ENCODE results near the gene SLC38A1.

DNA sequence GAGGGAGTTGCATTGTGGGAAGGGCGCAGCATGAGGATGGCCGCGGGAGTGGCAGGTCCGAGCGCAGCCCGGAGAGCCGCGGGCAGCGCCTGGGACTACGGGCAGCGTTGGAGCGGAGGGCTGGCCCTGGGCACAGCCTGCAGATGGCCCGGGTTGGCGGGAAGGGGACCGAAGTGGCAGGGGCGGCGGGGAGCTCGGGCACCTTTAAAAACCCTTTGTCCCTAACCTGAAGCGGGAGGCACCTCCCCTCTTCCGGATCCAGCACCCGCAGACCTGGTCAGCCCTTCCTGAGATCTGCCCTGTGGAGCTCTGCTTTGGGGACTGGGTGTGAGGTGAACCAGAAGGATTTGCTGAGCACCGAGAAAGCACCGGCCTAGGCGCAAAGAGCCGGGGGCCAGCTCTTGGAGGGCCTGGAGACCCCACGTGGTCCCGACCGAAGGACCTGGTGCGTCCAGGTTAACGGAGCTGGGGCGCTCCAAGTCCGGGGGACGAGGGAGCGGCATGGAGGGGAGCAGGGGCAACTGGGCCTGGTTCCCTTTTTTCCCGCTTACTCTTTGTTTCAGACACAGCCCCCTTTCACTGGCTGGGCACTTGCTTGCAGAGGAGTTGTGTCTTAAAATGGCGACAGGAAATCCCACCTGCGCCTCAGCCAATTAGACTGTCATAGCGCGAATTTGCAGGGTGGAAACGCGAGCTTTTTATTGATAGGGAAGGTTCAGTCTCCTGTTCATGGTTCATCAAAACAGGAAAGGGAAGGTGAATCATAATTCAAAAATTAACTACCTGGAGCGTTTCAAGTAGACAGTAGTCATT, 792 bp upstream of the SLC38A1 start:
- TF ChIP-seq, protein P1, sequence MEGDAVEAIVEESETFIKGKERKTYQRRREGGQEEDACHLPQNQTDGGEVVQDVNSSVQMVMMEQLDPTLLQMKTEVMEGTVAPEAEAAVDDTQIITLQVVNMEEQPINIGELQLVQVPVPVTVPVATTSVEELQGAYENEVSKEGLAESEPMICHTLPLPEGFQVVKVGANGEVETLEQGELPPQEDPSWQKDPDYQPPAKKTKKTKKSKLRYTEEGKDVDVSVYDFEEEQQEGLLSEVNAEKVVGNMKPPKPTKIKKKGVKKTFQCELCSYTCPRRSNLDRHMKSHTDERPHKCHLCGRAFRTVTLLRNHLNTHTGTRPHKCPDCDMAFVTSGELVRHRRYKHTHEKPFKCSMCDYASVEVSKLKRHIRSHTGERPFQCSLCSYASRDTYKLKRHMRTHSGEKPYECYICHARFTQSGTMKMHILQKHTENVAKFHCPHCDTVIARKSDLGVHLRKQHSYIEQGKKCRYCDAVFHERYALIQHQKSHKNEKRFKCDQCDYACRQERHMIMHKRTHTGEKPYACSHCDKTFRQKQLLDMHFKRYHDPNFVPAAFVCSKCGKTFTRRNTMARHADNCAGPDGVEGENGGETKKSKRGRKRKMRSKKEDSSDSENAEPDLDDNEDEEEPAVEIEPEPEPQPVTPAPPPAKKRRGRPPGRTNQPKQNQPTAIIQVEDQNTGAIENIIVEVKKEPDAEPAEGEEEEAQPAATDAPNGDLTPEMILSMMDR (IDR thresholded peaks at IDR 0.05) = no peak
- no peak for TF ChIP-seq POLR2A (IDR thresholded peaks at IDR 0.05)
